Astrocyte of the spinal cord (primary cell): ENCODE results near the gene NDUFS3.
"Not testable (repeated sequence)": the region's sequence is repeated elsewhere in the genome, so short reads cannot be mapped to it uniquely, and the experiment has no call there.

Experiments
- DNase-seq: peaks from one replicate; pipeline ENCODE4 v3.0.0; 2011; ENCODE audit warnings: low read depth, low spot score
- H3K4me3 ChIP-seq: 2 replicates; pipeline ENCODE4 v1.5.1; 2011; ENCODE audit warnings: low read depth, mild to moderate bottlenecking, low read length, moderate library complexity
- CTCF ChIP-seq: IDR thresholded peaks from 2 replicates; pipeline ENCODE4 v1.5.1; 2012; ENCODE audit warnings: low read depth, mild to moderate bottlenecking, low read length, inconsistent platforms
- in situ Hi-C: cut with HindIII; loops from 2 replicates; pipeline ENCODE4 v1.10.0; 2017; ENCODE audit warnings: low sequenced_read_pairs

Gene NDUFS3

DNA sequence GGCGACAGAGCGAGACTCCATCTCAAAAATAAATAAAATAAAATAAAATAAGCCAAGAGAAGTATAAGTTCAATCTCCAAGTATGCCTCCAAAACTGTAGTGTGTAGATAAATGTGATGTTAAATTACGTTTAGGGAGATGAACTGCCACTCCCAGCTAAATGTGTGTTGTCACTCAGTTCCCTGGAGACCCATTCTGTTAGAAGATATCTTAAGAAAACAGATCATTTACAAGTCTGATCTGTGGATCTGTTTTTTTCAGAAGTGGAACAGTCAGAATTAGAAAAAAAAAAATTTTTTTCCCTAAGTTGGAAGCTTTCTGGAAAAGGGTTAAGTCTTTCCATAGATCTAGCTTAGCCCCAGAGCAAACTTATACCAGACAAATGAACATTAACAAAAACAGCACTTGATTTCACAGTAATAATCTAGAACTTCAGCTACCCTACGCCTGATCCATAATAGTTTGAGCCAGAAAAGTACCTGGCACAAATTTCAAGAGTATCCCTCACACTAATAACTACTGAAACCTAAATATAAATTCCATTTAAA is 44.1 kb upstream of the NDUFS3 start:
- in situ Hi-C loops = no loop called here
- H3K4me3 ChIP-seq = no peak overlapping the region
- DNase-seq = no peak
- no peak for TF ChIP-seq CTCF

DNA sequence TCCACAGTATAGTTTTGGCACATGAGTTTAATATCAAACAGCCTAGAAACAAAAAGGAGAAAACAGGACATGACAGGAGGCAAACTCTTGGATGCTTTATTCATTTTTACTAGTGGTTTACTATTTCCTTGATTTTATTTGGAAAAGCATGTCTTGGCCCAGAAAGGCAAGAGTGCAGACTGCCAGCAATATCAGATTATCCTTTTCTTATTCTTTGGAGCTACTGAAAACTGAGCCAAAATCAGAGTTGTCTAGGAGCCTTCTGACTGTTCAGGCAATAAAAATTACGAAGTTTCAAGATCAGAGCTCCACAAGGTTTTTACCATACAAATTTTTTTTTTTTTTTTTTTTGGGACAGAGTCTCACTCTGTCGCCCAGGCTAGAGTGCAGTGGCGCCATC is 42.0 kb upstream of the NDUFS3 start:
- in situ Hi-C loops = no loop called here
- no peak for TF ChIP-seq CTCF
- no peak for DNase-seq
- H3K4me3 ChIP-seq = no peak overlapping the region

- no peak for DNase-seq
- in situ Hi-C loops = no loop called here
- no peak for TF ChIP-seq CTCF
- no peak overlapping the region for H3K4me3 ChIP-seq
Observed at GRCh38 chr11:47538741-47539565, 39.9 kb upstream of the NDUFS3 start.

DNA sequence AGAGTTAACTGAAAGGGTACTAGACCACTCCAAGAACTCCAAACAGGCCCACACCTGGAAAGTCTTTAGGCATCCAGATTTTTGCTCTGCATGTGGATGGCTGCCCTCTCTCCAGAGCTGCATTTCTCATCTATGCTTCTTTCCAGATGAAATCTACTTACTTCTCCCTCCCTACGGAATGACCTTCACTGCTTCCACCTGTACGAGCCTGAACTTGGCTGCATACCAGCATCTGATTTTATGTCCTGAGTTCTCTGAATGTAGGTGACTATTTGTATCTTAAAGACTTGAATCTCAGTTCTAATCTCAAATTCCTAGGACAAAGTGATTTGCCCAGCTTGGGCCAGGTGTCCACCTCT is 39.2 kb upstream of the NDUFS3 start:
- no peak for DNase-seq
- in situ Hi-C loops = no loop called here
- no peak for TF ChIP-seq CTCF
- H3K4me3 ChIP-seq = no peak overlapping the region

GRCh38 chr11:47541070-47541469 is 37.8 kb upstream of the NDUFS3 start:
- no peak overlapping the region for H3K4me3 ChIP-seq
- DNase-seq = no peak
- in situ Hi-C loops = no loop called here
- no peak for TF ChIP-seq CTCF

GRCh38 chr11:47545298-47545697 is 33.6 kb upstream of the NDUFS3 start:
- in situ Hi-C loops = no loop called here
- no peak overlapping the region for H3K4me3 ChIP-seq
- TF ChIP-seq CTCF = no peak
- DNase-seq = no peak

DNA sequence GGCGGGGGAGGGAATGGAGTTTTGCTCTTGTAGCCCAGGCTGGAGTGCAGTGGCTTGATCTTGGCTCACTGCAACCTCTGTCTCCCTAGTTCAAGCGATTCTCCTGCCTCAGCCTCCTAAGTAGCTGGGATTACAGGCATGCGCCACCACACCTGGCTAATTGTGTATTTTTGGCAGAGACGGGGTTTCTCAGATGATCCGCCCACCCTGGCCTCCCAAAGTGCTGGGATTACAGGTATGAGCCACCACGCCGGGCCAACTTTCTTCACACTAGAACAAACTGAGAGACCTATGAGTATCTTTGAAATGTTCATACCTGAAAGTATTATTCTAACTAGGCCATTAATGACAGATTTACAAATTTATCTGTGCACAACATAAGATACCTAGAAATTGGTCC is 32.6 kb upstream of the NDUFS3 start:
- H3K4me3 ChIP-seq, DNase-seq, in situ Hi-C loops: not testable (repeated sequence)
